HS-27A (cell line): ENCODE measurements around the gene CFAP58.

Experiments used
- DNase-seq: peaks from one replicate; pipeline ENCODE4 v3.0.0-alpha.2; 2012; ENCODE audit warnings: low read depth, missing footprints

The CFAP58 gene

GRCh38 chr10:104336821-104337467 lies 16.7 kb upstream of the CFAP58 start:
- DNase-seq: no peak

- DNase-seq: no peak
Measured at GRCh38 chr10:104337521-104337984, 16.1 kb upstream of the CFAP58 start.

GRCh38 chr10:104337985-104338735 lies 15.5 kb upstream of the CFAP58 start, which contains the start of gene ITPRIP:
Gene ITPRIP, minus strand, starts transcription at chr10:104338465. Its CDS starts 22,414 bp downstream, at chr10:104316051.
- DNase-seq: no peak

- DNase-seq: no peak
Measured at GRCh38 chr10:104339469-104340110, 14.0 kb upstream of the CFAP58 start.

GRCh38 chr10:104340111-104340526 lies 13.5 kb upstream of the CFAP58 start:
- DNase-seq: no peak

GRCh38 chr10:104340641-104341040 lies 13.0 kb upstream of the CFAP58 start:
- DNase-seq: no peak

GRCh38 chr10:104342941-104343411 lies 10.7 kb upstream of the CFAP58 start:
- DNase-seq: no peak

- no peak for DNase-seq
Measured at GRCh38 chr10:104344219-104344618, 9.4 kb upstream of the CFAP58 start.

GRCh38 chr10:104345515-104345914 lies 8.1 kb upstream of the CFAP58 start:
- DNase-seq: no peak

- no peak for DNase-seq
Measured at GRCh38 chr10:104345941-104346340, 7.7 kb upstream of the CFAP58 start.

GRCh38 chr10:104347295-104348045 lies 6.2 kb upstream of the CFAP58 start:
- no peak for DNase-seq

GRCh38 chr10:104348601-104349000 lies 5.0 kb upstream of the CFAP58 start:
- no peak for DNase-seq

- DNase-seq: no peak
Measured at GRCh38 chr10:104349623-104350126, 4.0 kb upstream of the CFAP58 start.

- DNase-seq: no peak
Measured at GRCh38 chr10:104350127-104350635, 3.5 kb upstream of the CFAP58 start.

- DNase-seq: no peak
Measured at GRCh38 chr10:104351061-104351702, 2.5 kb upstream of the CFAP58 start.

- no peak for DNase-seq
Measured at GRCh38 chr10:104351919-104352318, 1.7 kb upstream of the CFAP58 start.

GRCh38 chr10:104359811-104360210 lies 6.2 kb downstream of the CFAP58 start:
- DNase-seq: no peak

GRCh38 chr10:104367904-104368303 lies 14.3 kb downstream of the CFAP58 start:
- no peak for DNase-seq

- DNase-seq: no peak
Measured at GRCh38 chr10:104368381-104368780, 14.7 kb downstream of the CFAP58 start.

GRCh38 chr10:104371753-104372152 lies 18.1 kb downstream of the CFAP58 start:
- no peak for DNase-seq

- no peak for DNase-seq
Measured at GRCh38 chr10:104374591-104374990, 21.0 kb downstream of the CFAP58 start.
